HG02981 (cell line): ENCODE measurements around the gene METTL15.
A peak's percentile ranks its signal among the peaks of the same experiment; 100 is the strongest.
"Not testable (repeated sequence)": the region's sequence is repeated elsewhere in the genome, so short reads cannot be mapped to it uniquely, and the experiment has no call there.

Source experiments
- ATAC-seq: cut with Tn5 transposase; IDR thresholded peaks from one replicate; pipeline ENCODE4 v1.9.1; 2021; ENCODE audit warnings: mild to moderate bottlenecking, moderate library complexity; ENCODE audit not compliant: unreplicated experiment

The METTL15 gene

GRCh38 chr11:28274216-28274615, 166.0 kb downstream of the METTL15 start:
- no peak for ATAC-seq

- ATAC-seq: no peak
These were observed 176.0 kb downstream of the METTL15 start for GRCh38 chr11:28284196-28284595.

GRCh38 chr11:28289444-28289843, 181.3 kb downstream of the METTL15 start:
- no peak for ATAC-seq

GRCh38 chr11:28290995-28291394, 182.8 kb downstream of the METTL15 start:
- ATAC-seq: not testable (repeated sequence)

- ATAC-seq: peak; percentile 90
These were observed 188.2 kb downstream of the METTL15 start for GRCh38 chr11:28296426-28296825.

GRCh38 chr11:28298209-28298608, 190.0 kb downstream of the METTL15 start:
- no peak for ATAC-seq

- no peak for ATAC-seq
These were observed 195.4 kb downstream of the METTL15 start for GRCh38 chr11:28303477-28304191.

GRCh38 chr11:28315440-28315839, 207.3 kb downstream of the METTL15 start:
- no peak for ATAC-seq

GRCh38 chr11:28318871-28319270, 210.7 kb downstream of the METTL15 start:
- ATAC-seq: no peak

GRCh38 chr11:28323621-28324020, 215.4 kb downstream of the METTL15 start:
- ATAC-seq: no peak

- ATAC-seq: not testable (repeated sequence)
These were observed 224.2 kb downstream of the METTL15 start for GRCh38 chr11:28332393-28332792.

GRCh38 chr11:28337701-28338100, 229.5 kb downstream of the METTL15 start:
- ATAC-seq: no peak

- ATAC-seq: no peak
These were observed 230.2 kb downstream of the METTL15 start for GRCh38 chr11:28338371-28338770.

- no peak for ATAC-seq
These were observed 231.3 kb downstream of the METTL15 start for GRCh38 chr11:28339488-28339887.

GRCh38 chr11:28342716-28343115, 234.5 kb downstream of the METTL15 start:
- ATAC-seq: no peak

- no peak for ATAC-seq
These were observed 235.4 kb downstream of the METTL15 start for GRCh38 chr11:28343304-28344233.

GRCh38 chr11:28346209-28346608, 238.0 kb downstream of the METTL15 start:
- no peak for ATAC-seq

GRCh38 chr11:28346721-28347120, 238.5 kb downstream of the METTL15 start:
- ATAC-seq: no peak

GRCh38 chr11:28347371-28347770, 239.2 kb downstream of the METTL15 start:
- ATAC-seq: no peak

GRCh38 chr11:28350216-28350615, 242.0 kb downstream of the METTL15 start:
- ATAC-seq: no peak

- no peak for ATAC-seq
These were observed 245.8 kb downstream of the METTL15 start for GRCh38 chr11:28353991-28354390.
